Gastrocnemius medialis (tissue), 4 donors: ENCODE results near the gene TMEM132A.

Source experiments
- POLR2A ChIP-seq, 2 donors: fragments of 450-650 bp; IDR thresholded peaks; one replicate each; pipeline ENCODE4 v1.6.1; 2017; ENCODE audit warnings: antibody characterized with exemption in 2 of 2, mild to moderate bottlenecking in 2 of 2, moderate library complexity in 2 of 2
- TF ChIP-seq, protein P1 (sequence below), 5 experiments: fragments of 450-650 bp in 3 of 5; fragments of 200-600 bp in 2 of 5; sonication (generic) in 2 of 5; IDR thresholded peaks in 4 of 5; conservative IDR thresholded peaks in 1 of 5; 1 replicate in 4 of 5; 2 replicates in 1 of 5; pipeline ENCODE4 v1.5.1; 2016 to 2019; ENCODE audit warnings: antibody characterized with exemption in 5 of 5, mild to moderate bottlenecking in 3 of 5, moderate library complexity in 3 of 5

DNA sequence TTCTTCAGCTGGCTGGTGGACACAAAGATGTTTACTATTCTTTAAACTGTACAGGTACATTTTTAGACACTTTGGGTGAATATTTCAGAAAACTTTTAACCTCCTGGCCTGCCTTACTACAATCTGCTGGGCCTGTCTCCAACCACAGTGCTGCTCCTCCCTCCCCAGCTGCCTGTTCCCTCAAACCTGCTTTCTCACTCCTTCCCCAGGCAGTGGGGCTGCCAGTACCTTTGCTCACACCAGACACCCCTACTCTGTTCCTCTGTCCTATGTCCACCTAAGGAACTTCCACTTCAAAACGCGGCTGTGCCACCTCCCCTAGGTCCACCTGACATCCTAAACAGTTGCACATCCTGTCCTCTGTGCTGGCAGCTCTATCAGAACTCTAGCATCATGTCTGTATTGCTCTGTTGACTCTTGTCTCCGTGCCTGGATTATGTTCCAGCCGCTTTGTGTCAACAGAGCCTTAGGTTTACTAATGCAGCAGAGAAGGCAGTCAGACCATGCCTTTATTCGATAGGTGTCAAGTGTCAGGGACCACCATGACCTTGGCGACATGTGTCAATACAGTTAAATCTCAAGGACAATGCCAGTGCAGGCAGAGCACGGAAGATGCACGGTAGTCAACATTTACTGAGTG lies 43.5 kb upstream of the TMEM132A start:
- TF ChIP-seq, protein P1, sequence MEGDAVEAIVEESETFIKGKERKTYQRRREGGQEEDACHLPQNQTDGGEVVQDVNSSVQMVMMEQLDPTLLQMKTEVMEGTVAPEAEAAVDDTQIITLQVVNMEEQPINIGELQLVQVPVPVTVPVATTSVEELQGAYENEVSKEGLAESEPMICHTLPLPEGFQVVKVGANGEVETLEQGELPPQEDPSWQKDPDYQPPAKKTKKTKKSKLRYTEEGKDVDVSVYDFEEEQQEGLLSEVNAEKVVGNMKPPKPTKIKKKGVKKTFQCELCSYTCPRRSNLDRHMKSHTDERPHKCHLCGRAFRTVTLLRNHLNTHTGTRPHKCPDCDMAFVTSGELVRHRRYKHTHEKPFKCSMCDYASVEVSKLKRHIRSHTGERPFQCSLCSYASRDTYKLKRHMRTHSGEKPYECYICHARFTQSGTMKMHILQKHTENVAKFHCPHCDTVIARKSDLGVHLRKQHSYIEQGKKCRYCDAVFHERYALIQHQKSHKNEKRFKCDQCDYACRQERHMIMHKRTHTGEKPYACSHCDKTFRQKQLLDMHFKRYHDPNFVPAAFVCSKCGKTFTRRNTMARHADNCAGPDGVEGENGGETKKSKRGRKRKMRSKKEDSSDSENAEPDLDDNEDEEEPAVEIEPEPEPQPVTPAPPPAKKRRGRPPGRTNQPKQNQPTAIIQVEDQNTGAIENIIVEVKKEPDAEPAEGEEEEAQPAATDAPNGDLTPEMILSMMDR (IDR thresholded peaks at IDR 0.05 in 4 of 5, conservative IDR thresholded peaks at IDR 0.05 in 1 of 5) = no peak
- TF ChIP-seq POLR2A (IDR thresholded peaks at IDR 0.05) = no peak
